NCI-H2029 (cell line): ENCODE data around the gene RFTN1.

Source experiments
- DNase-seq: peaks from one replicate; lab custom pipeline; 2025; lab: John Stamatoyannopoulos, UW

Gene RFTN1

DNA sequence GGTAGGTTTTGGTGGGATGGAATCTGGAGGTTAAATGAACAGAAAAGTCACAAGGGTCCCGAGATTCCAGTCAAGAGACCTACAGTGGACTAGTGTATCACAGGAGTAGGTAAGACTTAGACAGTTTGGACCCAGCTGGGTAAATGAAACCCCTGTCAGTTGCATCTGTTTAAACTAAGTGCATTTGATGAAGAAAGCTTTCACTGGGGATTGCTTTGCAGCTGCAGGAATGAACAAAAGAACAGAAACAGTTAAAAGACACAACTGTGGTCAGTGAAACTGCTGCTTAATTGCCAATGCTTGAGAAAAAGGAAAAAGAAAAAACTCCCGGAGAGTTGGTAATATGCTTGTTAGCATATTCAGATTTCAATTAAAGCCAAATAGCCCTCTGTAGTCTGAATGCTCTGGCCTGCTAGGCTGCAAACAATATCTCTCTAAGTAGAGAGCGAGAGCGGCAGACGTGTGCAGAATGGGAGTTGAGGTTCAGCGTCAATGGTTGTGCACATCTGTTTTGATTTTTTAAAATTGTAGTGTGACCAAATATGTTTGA lies 211.3 kb downstream of the RFTN1 start:
- DNase-seq, result no peak

- DNase-seq, result peak; percentile 41
Observed at GRCh38 chr3:16301507-16301906, 212.0 kb downstream of the RFTN1 start.

- DNase-seq, result no peak
Observed at GRCh38 chr3:16300881-16301359, 212.6 kb downstream of the RFTN1 start.

- DNase-seq, result no peak
Observed at GRCh38 chr3:16300307-16300706, 213.2 kb downstream of the RFTN1 start.

- no peak for DNase-seq
Observed at GRCh38 chr3:16299746-16300145, 213.8 kb downstream of the RFTN1 start.

DNA sequence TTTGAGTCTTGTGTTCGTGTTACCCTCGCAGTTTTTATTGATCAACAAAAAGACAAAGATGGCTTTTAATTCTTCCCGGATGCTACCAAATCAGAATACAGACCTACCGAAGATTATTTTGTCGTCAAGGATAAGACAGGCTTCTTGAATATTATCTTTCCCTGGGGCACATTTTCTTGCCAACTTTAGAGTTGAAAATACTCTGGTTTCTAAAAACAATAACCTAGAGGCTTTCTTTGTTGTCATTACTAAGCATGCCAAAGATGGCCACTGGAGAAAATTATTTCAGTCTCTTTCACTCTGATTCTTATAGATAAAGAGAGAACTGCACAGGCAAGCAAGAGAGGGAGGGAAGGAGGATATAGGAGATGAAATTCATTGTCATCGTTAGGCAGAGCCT lies 214.6 kb downstream of the RFTN1 start:
- no peak for DNase-seq

DNA sequence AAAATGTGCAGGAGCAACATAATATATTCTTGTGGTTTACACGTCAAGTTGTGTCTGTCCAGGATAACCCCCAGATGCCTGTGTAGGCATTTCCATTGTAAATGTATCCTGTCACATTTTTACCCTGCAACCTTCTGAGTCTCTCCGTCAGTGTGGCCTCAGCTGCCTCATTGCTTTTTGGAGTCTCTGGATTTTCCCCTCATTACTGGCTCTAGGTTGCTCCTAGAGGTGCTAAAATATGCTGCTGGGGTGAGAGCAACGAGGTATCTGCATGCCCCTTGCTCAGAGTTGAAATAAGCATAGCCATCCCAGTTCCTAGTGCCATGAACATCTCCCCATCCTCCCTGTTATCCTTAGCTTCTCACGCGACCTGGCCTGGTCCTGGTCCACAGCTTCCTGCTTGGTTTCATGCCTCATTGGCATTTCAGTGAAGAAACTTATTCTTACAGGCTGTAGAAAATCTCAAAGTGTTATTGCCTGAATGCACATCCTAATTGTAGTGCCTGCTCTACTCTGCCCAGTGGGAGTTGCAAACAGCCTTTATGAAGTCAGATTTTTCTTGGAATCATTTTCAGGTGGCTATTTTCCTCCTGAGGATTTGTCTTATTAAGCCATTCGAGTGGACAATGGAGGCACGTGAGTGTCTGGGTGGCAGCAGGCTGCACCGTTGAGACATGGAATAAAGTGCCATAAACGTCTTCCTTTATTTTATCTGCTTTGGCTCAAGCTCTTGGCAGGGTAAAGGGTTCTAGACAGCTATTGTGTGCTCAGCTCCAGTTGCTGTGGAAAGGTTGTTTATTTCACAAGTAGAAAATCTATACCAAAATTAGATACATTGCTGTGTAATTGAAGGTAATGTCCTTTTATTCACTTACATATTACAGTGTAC lies 215.3 kb downstream of the RFTN1 start:
- no peak for DNase-seq

GRCh38 chr3:16295298-16295890 lies 218.1 kb downstream of the RFTN1 start:
- no peak for DNase-seq

- DNase-seq, result no peak
Observed at GRCh38 chr3:16294844-16295243, 218.7 kb downstream of the RFTN1 start.

- DNase-seq, result no peak
Observed at GRCh38 chr3:16290827-16291196, 222.7 kb downstream of the RFTN1 start.

GRCh38 chr3:16290007-16290826 lies 223.3 kb downstream of the RFTN1 start:
- peak; percentile 50 for DNase-seq

- no peak for DNase-seq
Observed at GRCh38 chr3:16289144-16289889, 224.2 kb downstream of the RFTN1 start.

GRCh38 chr3:16288664-16289063 lies 224.8 kb downstream of the RFTN1 start:
- DNase-seq, result no peak

GRCh38 chr3:16286751-16287543 lies 226.6 kb downstream of the RFTN1 start:
- DNase-seq, result no peak

DNA sequence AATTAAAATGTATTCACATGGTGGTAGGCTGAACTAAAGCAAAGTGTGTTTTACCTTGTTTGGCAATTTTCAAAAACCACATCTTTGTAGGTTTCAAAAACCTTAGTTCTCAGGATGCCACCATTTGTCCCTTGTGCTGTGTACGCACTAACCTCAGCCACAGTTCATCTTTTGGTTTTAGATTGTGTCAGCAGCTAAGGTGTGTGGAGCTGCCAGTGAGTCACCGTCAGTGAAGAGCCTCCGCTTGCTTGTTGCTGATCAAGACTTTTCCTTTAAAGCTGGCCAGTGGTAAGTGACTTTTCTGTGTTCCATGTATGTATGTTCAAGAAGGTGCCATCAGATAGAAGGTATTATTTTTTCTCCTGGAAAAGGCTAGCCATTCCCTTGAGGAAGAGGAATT lies 227.3 kb downstream of the RFTN1 start:
- no peak for DNase-seq

- no peak for DNase-seq
Observed at GRCh38 chr3:16284633-16285032, 228.9 kb downstream of the RFTN1 start.

GRCh38 chr3:16280671-16281070 lies 232.8 kb downstream of the RFTN1 start:
- no peak for DNase-seq

DNA sequence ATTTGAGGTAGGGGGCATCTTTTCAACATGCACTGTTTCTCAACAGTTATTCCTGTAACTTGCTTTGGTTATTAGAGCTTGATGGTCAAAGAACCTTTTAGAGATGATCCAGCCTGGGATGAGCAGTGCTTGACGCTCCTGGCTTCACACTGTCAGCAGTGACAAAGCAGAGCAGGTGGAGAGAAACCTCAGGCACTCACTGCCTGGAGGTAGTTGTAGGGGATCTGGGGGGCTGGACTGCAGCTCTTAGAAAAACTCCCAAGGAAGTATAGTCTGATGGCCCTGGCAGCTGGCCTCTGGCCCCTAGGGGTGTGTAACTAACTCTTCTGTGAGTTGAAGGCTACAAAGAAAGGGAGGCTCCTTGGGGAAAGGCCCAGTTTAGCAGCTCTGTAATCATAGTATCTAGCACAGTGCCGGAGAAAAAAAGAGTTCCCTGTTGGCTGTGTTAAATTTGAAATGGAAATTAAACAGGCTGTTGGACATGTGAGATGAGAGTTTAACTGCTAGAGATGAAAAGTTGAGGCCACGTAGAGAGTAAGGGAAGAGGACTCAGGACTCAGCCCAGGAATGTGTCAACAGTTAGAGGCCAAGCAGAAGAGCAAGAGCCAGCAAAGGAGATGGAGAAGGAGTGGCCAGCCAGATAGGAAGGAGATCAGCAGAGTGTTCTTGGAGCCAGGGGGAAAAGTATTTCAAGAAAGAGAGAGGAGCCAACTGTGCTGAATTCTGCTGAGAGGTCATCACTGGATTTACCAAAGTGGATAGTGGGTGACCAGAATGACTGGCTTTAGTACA lies 234.3 kb downstream of the RFTN1 start:
- DNase-seq, result no peak

DNA sequence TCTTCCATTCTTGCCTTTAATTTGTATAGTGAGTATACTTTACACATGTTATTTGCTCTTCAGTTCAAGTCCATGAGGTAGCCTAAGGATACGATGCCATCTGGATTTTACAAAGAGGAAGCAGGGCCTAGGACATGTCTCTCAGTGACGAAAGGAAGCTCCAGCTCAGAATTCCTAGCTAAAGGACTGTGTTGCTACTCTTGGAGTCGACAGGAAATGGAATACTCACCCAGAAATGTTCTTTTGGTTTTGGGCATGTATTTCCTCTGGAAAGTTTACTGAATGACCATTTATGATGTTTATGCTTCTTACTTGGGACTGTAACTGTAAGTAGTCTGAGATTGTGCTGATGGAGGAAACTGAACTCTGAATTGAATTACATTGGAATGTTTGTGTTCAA lies 236.0 kb downstream of the RFTN1 start:
- no peak for DNase-seq

- no peak for DNase-seq
Observed at GRCh38 chr3:16273867-16274266, 239.6 kb downstream of the RFTN1 start.
